GM12878 (cell line): ENCODE results near the gene RNF130. TPM values are rescaled to one million over a fixed set of nuclear protein-coding genes. Genes with fewer than 3 reads are reported as not detected.

Source experiments
- ATAC-seq: fragments of 200-7000 bp; cut with Tn5 transposase; 3 replicates; pipeline ENCODE4 v1.9.1; 2020; ENCODE audit warnings: mild to moderate bottlenecking, moderate library complexity
- BruUV-seq: library from RNA; stranded (reverse); fragments of 400-500 nt; replicated peaks from 2 replicates; lab custom pipeline; 2021; lab: Mats Ljungman, UMichigan
- CTCF ChIA-PET: fragments of 300-600 bp; sonication (Branson Sonifier 250); formaldehyde crosslinking; extraction: SDS; loops from one replicate; lab custom pipeline; 2021; ENCODE audit warnings: inconsistent platforms; lab: Yijun Ruan, JAX
- POLR2A ChIA-PET: fragments of 350-600 bp; formaldehyde crosslinking; extraction: SDS; loops from one replicate; lab custom pipeline; 2021; ENCODE audit warnings: inconsistent platforms; lab: Charles Lee
- RAD21 ChIA-PET: fragments of 300-600 bp; sonication (Branson Sonifier 250); formaldehyde crosslinking; loops from one replicate; lab custom pipeline; 2023; ENCODE audit warnings: antibody characterized with exemption; ENCODE audit not compliant: unreplicated experiment; lab: Charles Lee
- SMC1A ChIA-PET: fragments of 300-600 bp; sonication (Branson Sonifier 250); formaldehyde crosslinking; loops from one replicate; lab custom pipeline; 2023; ENCODE audit not compliant: unreplicated experiment, uncharacterized antibody; lab: Charles Lee
- DNase-seq: peaks from one replicate; pipeline ENCODE4 v3.0.0-alpha.2; 2011; ENCODE audit warnings: low read depth, low spot score
- FAIRE-seq: peaks from 3 replicates; lab custom pipeline; 2011; peaks lifted over from hg19 to GRCh38; lab: Jason Lieb, UNC
- H2AFZ ChIP-seq: 2 replicates; pipeline ENCODE4 v1.6.0; 2011; ENCODE audit warnings: low read depth, low read length, control low read depth; ENCODE audit not compliant: control insufficient read depth
- H3K27ac ChIP-seq: 2 replicates; pipeline ENCODE4 v1.5.1; 2011; ENCODE audit warnings: control low read depth; ENCODE audit not compliant: control insufficient read depth, insufficient read depth
- H3K27me3 ChIP-seq, 2 experiments: replicated peaks in 1 of 2; 2 replicates each; pipeline versions ENCODE4 v1.6.0 to v1.6.1; 2011; ENCODE audit warnings: low read length in 1 of 2; ENCODE audit not compliant: control insufficient read depth in 2 of 2, insufficient read depth in 2 of 2
- H3K36me3 ChIP-seq, 2 experiments: 2 replicates each; pipeline ENCODE4 v1.5.1; 2011; ENCODE audit warnings: low read length in 1 of 2; ENCODE audit not compliant: control insufficient read depth in 2 of 2, insufficient read depth in 2 of 2
- H3K4me1 ChIP-seq: 2 replicates; pipeline ENCODE4 v1.6.1; 2011; ENCODE audit warnings: mild to moderate bottlenecking, low read length, moderate library complexity, mixed read lengths; ENCODE audit not compliant: control insufficient read depth, insufficient read depth
- H3K4me2 ChIP-seq: 2 replicates; pipeline ENCODE4 v1.6.0; 2011; ENCODE audit warnings: control low read depth; ENCODE audit not compliant: control insufficient read depth, insufficient read depth
- H3K4me3 ChIP-seq: fragments of 200-600 bp; sonication (generic); 2 replicates; pipeline ENCODE4 v1.5.1; 2016
- H3K79me2 ChIP-seq: 2 replicates; pipeline ENCODE4 v1.6.0; 2011; ENCODE audit warnings: low read length; ENCODE audit not compliant: control insufficient read depth, insufficient read depth
- H3K9ac ChIP-seq: 2 replicates; pipeline ENCODE4 v1.8.0; 2011; ENCODE audit warnings: low read length, control low read depth, mixed read lengths; ENCODE audit not compliant: control insufficient read depth, insufficient read depth
- H3K9me3 ChIP-seq: replicated peaks from 3 replicates; pipeline ENCODE4 v1.5.1; 2011; ENCODE audit warnings: mild to moderate bottlenecking, low read length; ENCODE audit not compliant: control insufficient read depth, insufficient read depth
- H4K20me1 ChIP-seq: 2 replicates; pipeline ENCODE4 v1.6.0; 2011; ENCODE audit not compliant: control insufficient read depth, insufficient read depth
- ATF2 ChIP-seq: IDR thresholded peaks from 2 replicates; pipeline ENCODE4 v1.6.1; 2012; ENCODE audit warnings: low read length, inconsistent platforms
- ATF7 ChIP-seq: fragments of 450-650 bp; IDR thresholded peaks from 2 replicates; pipeline ENCODE4 v1.6.1; 2016; ENCODE audit warnings: low read depth, mild to moderate bottlenecking
- BHLHE40 ChIP-seq, 2 experiments: fragments of 450-650 bp in 1 of 2; IDR thresholded peaks; 2 replicates each; pipeline ENCODE4 v1.6.1; 2011 to 2017; ENCODE audit warnings: low read depth in 2 of 2, borderline replicate concordance in 1 of 2, improper control_type of control experiment in 1 of 2, low read length in 1 of 2, mild to moderate bottlenecking in 1 of 2
- BMI1 ChIP-seq: fragments of 450-650 bp; IDR thresholded peaks from 2 replicates; pipeline ENCODE4 v1.6.1; 2016; ENCODE audit warnings: mild to moderate bottlenecking, moderate library complexity, borderline replicate concordance
- HDGF ChIP-seq: fragments of 450-650 bp; IDR thresholded peaks from 2 replicates; pipeline ENCODE4 v1.6.1; 2016; ENCODE audit warnings: antibody characterized with exemption
- IRF5 ChIP-seq: fragments of 450-650 bp; IDR thresholded peaks from 2 replicates; pipeline ENCODE4 v1.6.1; 2017; ENCODE audit warnings: borderline replicate concordance
- JUND ChIP-seq: IDR thresholded peaks from 2 replicates; pipeline ENCODE4 v1.6.1; 2012; ENCODE audit warnings: low read depth, mild to moderate bottlenecking, low read length, improper control_type of control experiment, moderate library complexity
- KAT2A ChIP-seq: conservative IDR thresholded peaks from 2 replicates; pipeline ENCODE4 v1.6.1; 2011; ENCODE audit warnings: low read depth, low read length; ENCODE audit not compliant: control insufficient read depth
- PAX5 ChIP-seq: IDR thresholded peaks from 2 replicates; pipeline ENCODE4 v1.6.1; 2011; ENCODE audit warnings: low read depth, low read length, borderline replicate concordance
- RAD51 ChIP-seq: fragments of 450-650 bp; IDR thresholded peaks from 2 replicates; pipeline ENCODE4 v1.6.1; 2016; ENCODE audit warnings: moderate library complexity, mild to moderate bottlenecking, inconsistent platforms
- RB1 ChIP-seq: fragments of 450-650 bp; formaldehyde crosslinking; IDR thresholded peaks from 2 replicates; pipeline ENCODE4 v1.6.1; 2017; ENCODE audit warnings: mild to moderate bottlenecking, borderline replicate concordance
- SMAD5 ChIP-seq: IDR thresholded peaks from 2 replicates; pipeline ENCODE4 v1.6.1; 2016; ENCODE audit warnings: antibody characterized with exemption, low read depth
- SREBF2 ChIP-seq: IDR thresholded peaks from 2 replicates; pipeline ENCODE4 v1.6.1; 2012; ENCODE audit warnings: mild to moderate bottlenecking, low read length
- SUPT20H ChIP-seq: IDR thresholded peaks from 2 replicates; pipeline ENCODE4 v1.6.1; 2011; ENCODE audit warnings: low read depth, mild to moderate bottlenecking, low read length, moderate library complexity, borderline replicate concordance; ENCODE audit not compliant: control insufficient read depth
- TAF1 ChIP-seq: IDR thresholded peaks from 2 replicates; pipeline ENCODE4 v1.6.1; 2011; ENCODE audit warnings: mild to moderate bottlenecking, low read depth, low read length, borderline replicate concordance
- WRNIP1 ChIP-seq: IDR thresholded peaks from 2 replicates; pipeline ENCODE4 v1.6.1; 2011; ENCODE audit warnings: low read depth, low read length, improper control_type of control experiment, borderline replicate concordance
- WGBS: methylation state at CpG from one replicate; pipeline ENCODE4 v1.1.6; 2016; ENCODE audit warnings: low lambda C conversion rate; ENCODE audit not compliant: insufficient replicate concordance, insufficient coverage; ENCODE audit errors: missing lambda C conversion rate; 5-methylcytosine and 5-hydroxymethylcytosine counted together
- in situ Hi-C: fragments of 300-500 bp; cut with MboI; formaldehyde crosslinking; loops from 9 replicates; pipeline ENCODE4 v1.14.3; 2018; ENCODE audit warnings: mixed read lengths
- intact Hi-C: fragments of 100-400 bp; cut with micrococcal nuclease; formaldehyde crosslinking; loops from one replicate; pipeline ENCODE4 v1.14.2; 2022; ENCODE audit not compliant: unreplicated experiment
- polyA plus RNA-seq, 11 experiments: library from polyadenylated mRNA; depleted of rRNA in 4 of 11; unstranded in 6 of 11; stranded (reverse) in 5 of 11; fragments of >200 nt; fragmentation: Nextera tagmentation in 4 of 11; fragmentation: Illumina TruSeq in 1 of 11; extraction: Ambion mirVana in 4 of 11; extraction: Trizol in 1 of 11; gene quantifications; 1 replicate in 1 of 11; 2 replicates in 10 of 11; pipeline versions ENCODE4 v1.2.1 to v1.2.3, GENCODE V29; 2011 to 2016; ENCODE audit warnings: inconsistent platforms in 2 of 11, missing spikeins in 2 of 11, low read depth in 1 of 11
- total RNA-seq, 4 experiments: library from RNA; depleted of rRNA in 3 of 4; stranded (reverse); fragments of >200 nt in 3 of 4; fragmentation: Illumina TruSeq in 1 of 4; extraction: Trizol in 1 of 4; gene quantifications; 2 replicates each; pipeline versions ENCODE4 v1.2.1 to v1.2.3, GENCODE V29; 2013 to 2021
- TF ChIP-seq, protein P1 (sequence below): fragments of 450-650 bp; IDR thresholded peaks from 2 replicates; pipeline ENCODE4 v1.6.1; 2017; ENCODE audit warnings: mild to moderate bottlenecking, moderate library complexity

Gene RNF130
- total and polyA plus RNA-seq, 10 of the 15 experiments (the other 5 are each of a cell fraction or from before 2014, with no cell fraction given): 0.04 to 0.36 (median 0.11) TPM; not detected in 1

DNA sequence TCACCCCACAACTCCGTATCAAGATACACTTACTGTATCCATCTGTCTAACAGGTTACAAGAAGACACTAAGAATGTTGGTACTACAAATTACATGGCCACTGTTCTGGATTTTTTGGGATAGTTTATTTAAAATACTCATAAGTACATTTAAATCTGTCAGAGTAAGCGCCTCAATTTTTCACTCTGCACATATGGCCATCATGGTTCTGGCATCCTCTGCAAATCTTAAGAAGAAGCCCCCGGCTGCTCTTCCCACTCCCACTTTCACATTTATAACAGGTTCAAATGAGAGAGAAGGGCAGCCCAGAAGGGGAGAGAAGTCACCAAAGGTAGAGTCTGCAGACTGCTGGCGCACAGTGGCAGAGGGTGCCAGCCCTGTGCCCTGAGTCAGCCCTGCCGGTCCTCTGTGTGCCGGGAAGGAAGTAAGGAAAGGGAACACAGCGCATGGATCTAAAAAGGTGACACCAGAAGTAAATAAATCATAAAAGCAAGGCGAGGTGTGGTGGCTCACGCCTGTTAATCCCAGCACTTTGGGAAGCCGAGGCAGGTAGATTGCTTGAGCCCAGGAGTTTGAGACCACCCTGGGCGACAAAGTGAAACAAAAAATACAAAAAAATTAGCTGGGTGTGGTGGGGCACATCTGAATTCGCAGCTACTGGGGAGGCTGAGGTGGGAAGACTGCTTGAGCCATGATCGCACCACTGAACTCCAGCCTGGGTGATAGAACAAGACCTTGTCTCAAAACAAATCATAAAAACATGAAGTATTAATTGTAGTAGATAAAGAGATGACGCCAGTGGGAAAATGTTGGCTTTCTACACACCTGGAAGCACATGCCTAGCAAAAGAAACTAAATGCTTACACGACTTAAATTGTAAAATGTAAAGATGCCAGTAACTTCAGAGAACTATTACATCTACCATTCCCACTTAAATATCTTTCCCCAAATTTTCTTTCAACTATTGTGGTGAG, 30.0 kb downstream of the RNF130 start:
- intact Hi-C loops (no loop called here), in situ Hi-C loops (no loop called here)
- Histone ChIP-seq H3K4me1 (no peaks in the 10 kb centered on the region), H3K27ac (no peak overlapping the region), H2AFZ (no peak overlapping the region), H3K79me2 (no peaks in the 10 kb centered on the region), H3K9ac (no peak overlapping the region), H3K27me3 (no peaks in the 10 kb centered on the region), H3K4me3 (no peak overlapping the region), H3K36me3 (no peaks in the 10 kb centered on the region), H3K4me2 (no peak overlapping the region), H3K9me3 (no peaks in the 10 kb centered on the region; the same call in 2 of the 3 replicates), H4K20me1 (no peaks in the 10 kb centered on the region)
- WGBS: 40% methylated on average over 15 of the region's 15 CpGs
- RAD21 ChIA-PET: no interaction called here
- POLR2A ChIA-PET: interaction anchor here (0.6 kb wide), 1 partner anchor 182 kb away, joined by 3 read pairs; no protein-coding TSS in a partner anchor
- CTCF ChIA-PET: no interaction called here
- no peak for DNase-seq
- SMC1A ChIA-PET: no interaction called here
- no TSS peak for BruUV-seq
- ATAC-seq: no peak
- no peak for FAIRE-seq
- no peak for TF ChIP-seq SREBF2
- TF ChIP-seq WRNIP1: no peak
- TF ChIP-seq JUND: no peak
- no peak for TF ChIP-seq BHLHE40 (IDR thresholded peaks at IDR 0.05; ENCODE audit: borderline replicate concordance in 1 of 2, low read depth in 2 of 2, low read length in 1 of 2)
- TF ChIP-seq SUPT20H: no peak
- TF ChIP-seq RB1: no peak
- no peak for TF ChIP-seq ATF2
- TF ChIP-seq RAD51: no peak
- TF ChIP-seq HDGF: no peak
- no peak for TF ChIP-seq ATF7
- no peak for TF ChIP-seq IRF5
- TF ChIP-seq, protein P1, sequence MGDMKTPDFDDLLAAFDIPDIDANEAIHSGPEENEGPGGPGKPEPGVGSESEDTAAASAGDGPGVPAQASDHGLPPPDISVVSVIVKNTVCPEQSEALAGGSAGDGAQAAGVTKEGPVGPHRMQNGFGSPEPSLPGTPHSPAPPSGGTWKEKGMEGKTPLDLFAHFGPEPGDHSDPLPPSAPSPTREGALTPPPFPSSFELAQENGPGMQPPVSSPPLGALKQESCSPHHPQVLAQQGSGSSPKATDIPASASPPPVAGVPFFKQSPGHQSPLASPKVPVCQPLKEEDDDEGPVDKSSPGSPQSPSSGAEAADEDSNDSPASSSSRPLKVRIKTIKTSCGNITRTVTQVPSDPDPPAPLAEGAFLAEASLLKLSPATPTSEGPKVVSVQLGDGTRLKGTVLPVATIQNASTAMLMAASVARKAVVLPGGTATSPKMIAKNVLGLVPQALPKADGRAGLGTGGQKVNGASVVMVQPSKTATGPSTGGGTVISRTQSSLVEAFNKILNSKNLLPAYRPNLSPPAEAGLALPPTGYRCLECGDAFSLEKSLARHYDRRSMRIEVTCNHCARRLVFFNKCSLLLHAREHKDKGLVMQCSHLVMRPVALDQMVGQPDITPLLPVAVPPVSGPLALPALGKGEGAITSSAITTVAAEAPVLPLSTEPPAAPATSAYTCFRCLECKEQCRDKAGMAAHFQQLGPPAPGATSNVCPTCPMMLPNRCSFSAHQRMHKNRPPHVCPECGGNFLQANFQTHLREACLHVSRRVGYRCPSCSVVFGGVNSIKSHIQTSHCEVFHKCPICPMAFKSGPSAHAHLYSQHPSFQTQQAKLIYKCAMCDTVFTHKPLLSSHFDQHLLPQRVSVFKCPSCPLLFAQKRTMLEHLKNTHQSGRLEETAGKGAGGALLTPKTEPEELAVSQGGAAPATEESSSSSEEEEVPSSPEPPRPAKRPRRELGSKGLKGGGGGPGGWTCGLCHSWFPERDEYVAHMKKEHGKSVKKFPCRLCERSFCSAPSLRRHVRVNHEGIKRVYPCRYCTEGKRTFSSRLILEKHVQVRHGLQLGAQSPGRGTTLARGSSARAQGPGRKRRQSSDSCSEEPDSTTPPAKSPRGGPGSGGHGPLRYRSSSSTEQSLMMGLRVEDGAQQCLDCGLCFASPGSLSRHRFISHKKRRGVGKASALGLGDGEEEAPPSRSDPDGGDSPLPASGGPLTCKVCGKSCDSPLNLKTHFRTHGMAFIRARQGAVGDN: no peak
- no peak for TF ChIP-seq BMI1
- TF ChIP-seq PAX5: no peak
- no peak for TF ChIP-seq SMAD5
- TF ChIP-seq TAF1: no peak
- no peak for TF ChIP-seq KAT2A
